K562 (cell line): Measurements from ENCODE around the gene HS2ST1. TPM values are rescaled to one million over a fixed set of nuclear protein-coding genes. Genes with fewer than 3 reads are reported as not detected.
A peak's percentile ranks its signal among the peaks of the same experiment; 100 is the strongest.

Experiments
- ATAC-seq: fragments of 200-7000 bp; cut with Tn5 transposase; 3 replicates; pipeline ENCODE4 v1.9.1; 2020; ENCODE audit warnings: moderate library complexity
- BruUV-seq: library from RNA; stranded (reverse); fragments of 400-500 nt; replicated peaks from 2 replicates; lab custom pipeline; 2021; lab: Mats Ljungman, UMichigan
- CTCF ChIA-PET: fragments of 300-600 bp; formaldehyde crosslinking; extraction: SDS; loops from one replicate; lab custom pipeline; 2021; ENCODE audit warnings: low intra/inter-chr PET ratio; lab: Yijun Ruan, JAX
- POLR2A ChIA-PET: fragments of 300-600, 350-650 bp; sonication (Branson Sonifier 250); formaldehyde crosslinking; extraction: SDS; loops from one replicate; lab custom pipeline; 2021; ENCODE audit warnings: antibody characterized with exemption, inconsistent platforms; lab: Yijun Ruan, JAX
- DNase-seq, 4 experiments: peaks; one replicate each; pipeline versions ENCODE4 v3.0.0 to v3.0.0-alpha.2; 2011 to 2018; ENCODE audit warnings: low spot score in 3 of 4, mixed read lengths in 3 of 4; ENCODE audit errors: extremely low read depth in 1 of 4
- FAIRE-seq: peaks from 2 replicates; lab custom pipeline; 2011; peaks lifted over from hg19 to GRCh38; lab: Jason Lieb, UNC
- H2AFZ ChIP-seq: 2 replicates; pipeline ENCODE4 v1.6.0; 2011; ENCODE audit warnings: low read depth, low read length, control low read depth, inconsistent platforms
- H3K27ac ChIP-seq: fragments of 200-600 bp; 3 replicates; pipeline ENCODE4 v1.8.0; 2011; ENCODE audit warnings: low read depth, mild to moderate bottlenecking, control low read depth, inconsistent platforms, low read length, moderate library complexity, mixed read lengths; ENCODE audit errors: extremely low read depth
- H3K27me3 ChIP-seq, 2 experiments: fragments of 300-600 bp in 1 of 2; 2 replicates in 1 of 2; 3 replicates in 1 of 2; pipeline versions ENCODE4 v1.6.0 to v1.8.0; 2011; ENCODE audit warnings: inconsistent platforms in 2 of 2, low read length in 2 of 2, mild to moderate bottlenecking in 1 of 2, mixed read lengths in 1 of 2, moderate library complexity in 1 of 2; ENCODE audit not compliant: control insufficient read depth in 2 of 2, insufficient read depth in 2 of 2
- H3K36me3 ChIP-seq: fragments of 300-600 bp; 3 replicates; pipeline ENCODE4 v1.8.0; 2011; ENCODE audit warnings: mild to moderate bottlenecking, low read length, inconsistent platforms; ENCODE audit not compliant: control insufficient read depth, insufficient read depth
- H3K4me1 ChIP-seq, 2 experiments: fragments of 200-600 bp in 1 of 2; replicated peaks in 1 of 2; 2 replicates in 1 of 2; 3 replicates in 1 of 2; pipeline versions ENCODE4 v1.5.1 to v1.8.0; 2011; ENCODE audit warnings: inconsistent platforms in 2 of 2, low read length in 2 of 2, mild to moderate bottlenecking in 1 of 2, mixed read lengths in 1 of 2, moderate library complexity in 1 of 2; ENCODE audit not compliant: control insufficient read depth in 2 of 2, insufficient read depth in 2 of 2
- H3K4me2 ChIP-seq: 2 replicates; pipeline ENCODE4 v1.6.1; 2011; ENCODE audit warnings: low read length, control low read depth, inconsistent platforms, mixed read lengths; ENCODE audit not compliant: insufficient read depth
- H3K4me3 ChIP-seq: fragments of 200-600 bp; sonication (generic), shearing (Covaris generic); 2 replicates; pipeline ENCODE4 v1.5.1; 2016; ENCODE audit warnings: control low read depth, inconsistent platforms
- H3K79me2 ChIP-seq: fragments of 200-600 bp; 3 replicates; pipeline ENCODE4 v1.8.0; 2011; ENCODE audit warnings: low read length, inconsistent platforms; ENCODE audit not compliant: control insufficient read depth, insufficient read depth
- H3K9ac ChIP-seq, 2 experiments: 2 replicates each; pipeline versions ENCODE4 v1.6.0 to v1.6.1; 2011; ENCODE audit warnings: low read depth in 2 of 2, low read length in 2 of 2, control low read depth in 1 of 2, inconsistent platforms in 1 of 2, mild to moderate bottlenecking in 1 of 2, mixed read lengths in 1 of 2; ENCODE audit not compliant: insufficient read depth in 1 of 2
- H3K9me1 ChIP-seq: one replicate; pipeline ENCODE4 v1.6.0; 2011; ENCODE audit warnings: inconsistent platforms, mild to moderate bottlenecking, low read length, moderate library complexity; ENCODE audit not compliant: control insufficient read depth, insufficient read depth
- H3K9me3 ChIP-seq: replicated peaks from 2 replicates; pipeline ENCODE4 v1.5.1; 2011; ENCODE audit warnings: low read depth, low read length, inconsistent platforms; ENCODE audit not compliant: control insufficient read depth, insufficient read depth
- H4K20me1 ChIP-seq: replicated peaks from 2 replicates; pipeline ENCODE4 v1.6.1; 2011; ENCODE audit warnings: low read length, inconsistent platforms, mixed read lengths; ENCODE audit not compliant: control insufficient read depth, insufficient read depth
- C11orf30 ChIP-seq: fragments of 450-650 bp; IDR thresholded peaks from 2 replicates; pipeline ENCODE4 v1.6.1; 2016; ENCODE audit warnings: low read depth, mild to moderate bottlenecking
- HDAC1 ChIP-seq, 2 experiments: fragments of 450-650 bp; IDR thresholded peaks; 2 replicates each; pipeline ENCODE4 v1.6.1; 2016 to 2017; ENCODE audit warnings: inconsistent platforms in 1 of 2, mild to moderate bottlenecking in 1 of 2, moderate library complexity in 1 of 2
- IFI16 ChIP-seq: fragments of 250-450 bp; sonication (Bioruptor Pico); IDR thresholded peaks from 2 replicates; pipeline ENCODE4 v2.1.2; 2022; ENCODE audit warnings: mild to moderate bottlenecking, inconsistent platforms
- JUNB ChIP-seq: fragments of 450-650 bp; formaldehyde crosslinking; conservative IDR thresholded peaks from 2 replicates; pipeline ENCODE4 v1.4.0; 2020; ENCODE audit warnings: mild to moderate bottlenecking
- KLF10 ChIP-seq: fragments of 250-450 bp; sonication (Bioruptor Pico); IDR thresholded peaks from 2 replicates; pipeline ENCODE4 v1.6.1; 2021; ENCODE audit warnings: matching md5 sums
- MAFG ChIP-seq: fragments of 450-650 bp; conservative IDR thresholded peaks from 2 replicates; pipeline ENCODE4 v1.6.1; 2016; ENCODE audit warnings: missing genetic modification characterization, missing compliant biosample characterization
- MAFK ChIP-seq: IDR thresholded peaks from 2 replicates; pipeline ENCODE4 v1.6.1; 2011; ENCODE audit warnings: low read length, improper control_type of control experiment
- ZNF316 ChIP-seq: fragments of 450-650 bp; IDR thresholded peaks from 2 replicates; pipeline ENCODE4 v1.6.1; 2016
- ZNF57 ChIP-seq: fragments of 450-650 bp; formaldehyde crosslinking; IDR thresholded peaks from 2 replicates; pipeline ENCODE4 v1.4.0; 2020; ENCODE audit warnings: mild to moderate bottlenecking, moderate library complexity
- WGBS: fragments of 100-300 bp; shearing (Covaris generic); methylation state at CpG from one replicate; pipeline ENCODE4 v1.1.6; 2016; ENCODE audit warnings: low coverage, mixed read lengths; ENCODE audit not compliant: insufficient coverage; ENCODE audit errors: missing lambda C conversion rate; 5-methylcytosine and 5-hydroxymethylcytosine counted together
- in situ Hi-C: fragments of 300-500 bp; cut with MboI; formaldehyde crosslinking; loops from 4 replicates; pipeline ENCODE4 v1.15.0; 2018; ENCODE audit warnings: inconsistent platforms, mixed read lengths
- intact Hi-C: fragments of 100-400 bp; cut with micrococcal nuclease; formaldehyde crosslinking; loops from 2 replicates; pipeline ENCODE4 v1.14.2; 2022
- polyA plus RNA-seq, 8 experiments: library from polyadenylated mRNA; depleted of rRNA in 4 of 8; stranded (reverse) in 5 of 8; unstranded in 3 of 8; fragments of >200 nt; fragmentation: Nextera tagmentation in 2 of 8; fragmentation: Illumina TruSeq in 1 of 8; extraction: Ambion mirVana in 2 of 8; extraction: Trizol in 1 of 8; gene quantifications; 2 replicates each; pipeline versions ENCODE4 v1.2.1 to v1.2.3, GENCODE V29; 2011 to 2014; ENCODE audit warnings: inconsistent platforms in 1 of 8, missing spikeins in 1 of 8
- total RNA-seq, 7 experiments: library from RNA; depleted of rRNA in 6 of 7; stranded (reverse); fragments of >200 nt in 6 of 7; fragmentation: Illumina TruSeq in 2 of 7; extraction: Trizol in 2 of 7; gene quantifications; 2 replicates each; pipeline versions ENCODE4 v1.2.1 to v1.2.3, GENCODE V29; 2011 to 2021; ENCODE audit warnings: low replicate concordance in 1 of 7
- TF ChIP-seq, protein P1 (sequence below): IDR thresholded peaks from 3 replicates; pipeline ENCODE4 v1.6.1; 2011; ENCODE audit warnings: borderline replicate concordance, mild to moderate bottlenecking; ENCODE audit not compliant: insufficient read length, insufficient read depth
- TF ChIP-seq, protein P2 (sequence below): fragments of 450-650 bp; formaldehyde crosslinking; IDR thresholded peaks from 2 replicates; pipeline ENCODE4 v1.4.0; 2020; ENCODE audit warnings: mild to moderate bottlenecking, moderate library complexity
- TF ChIP-seq, protein P3 (sequence below): IDR thresholded peaks from 2 replicates; pipeline ENCODE4 v1.6.1; 2011; ENCODE audit not compliant: insufficient read length; ENCODE audit errors: extremely low read depth
- TF ChIP-seq, protein P4 (sequence below), 3 experiments: fragments of 200-800 bp in 1 of 3; fragments of 250-450 bp in 1 of 3; fragments of 450-650 bp in 1 of 3; sonication (Bioruptor Pico) in 1 of 3; sonication (Bioruptor generic) in 1 of 3; formaldehyde crosslinking in 1 of 3; IDR thresholded peaks; 2 replicates each; pipeline versions ENCODE4 v1.6.1 to v1.8.0; 2016 to 2022; ENCODE audit warnings: mild to moderate bottlenecking in 2 of 3, missing genetic modification characterization in 2 of 3, missing compliant biosample characterization in 1 of 3, moderate library complexity in 1 of 3

HS2ST1 gene
- total and polyA plus RNA-seq, 9 of the 15 experiments (the other 6 are each of a cell fraction or from before 2014, with no cell fraction given) = 7.7 to 43.3 (median 25.8) TPM

DNA sequence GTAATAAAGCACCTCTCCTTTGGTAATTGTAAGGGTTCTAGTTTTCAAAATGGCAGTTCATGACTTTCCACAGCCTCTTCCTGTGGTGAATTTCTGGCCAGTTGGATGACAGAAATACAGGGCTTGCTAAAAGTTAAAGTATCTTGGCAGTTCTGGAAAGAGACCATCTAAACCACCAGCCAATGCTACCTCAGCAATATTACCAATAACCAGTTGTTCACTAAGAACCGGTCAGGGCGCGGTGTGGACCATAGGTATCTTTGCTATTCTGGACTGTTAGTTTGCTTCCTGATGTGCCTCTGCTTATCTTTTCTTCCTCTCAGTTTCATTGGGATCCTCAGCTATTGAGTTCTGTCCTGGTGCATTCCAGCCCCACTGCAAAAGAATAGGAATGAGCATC is 124.7 kb downstream of the HS2ST1 start:
- Histone ChIP-seq H3K9me1 (no peaks in the 10 kb centered on the region), H3K4me3 (no peak overlapping the region), H3K36me3 (no peaks in the 10 kb centered on the region), H3K4me2 (no peak overlapping the region), H4K20me1 (no peaks in the 10 kb centered on the region), H2AFZ (no peak overlapping the region), H3K9ac (no peak overlapping the region), H3K9me3 (no peaks in the 10 kb centered on the region), H3K27ac (no peak overlapping the region), H3K27me3 (no peaks in the 10 kb centered on the region), H3K4me1 (no peaks in the 10 kb centered on the region), H3K79me2 (peaks cover 60% of the 10 kb centered on the region)
- intact Hi-C loops = no loop called here
- in situ Hi-C loops = no loop called here
- POLR2A ChIA-PET = interaction anchor here (0.6 to 1.1 kb wide), 3 partner anchors 8 to 187 kb away, joined by 3 read pairs; no protein-coding TSS in a partner anchor
- no peak for ATAC-seq
- no peak for DNase-seq
- no TSS peak for BruUV-seq
- CTCF ChIA-PET = no interaction called here
- FAIRE-seq = no peak
- 94% methylated on average over 3 of the region's 3 CpGs for WGBS
- TF ChIP-seq MAFK = peak; percentile 32; the same call in 1 of the 2 replicates
- TF ChIP-seq, protein P1, sequence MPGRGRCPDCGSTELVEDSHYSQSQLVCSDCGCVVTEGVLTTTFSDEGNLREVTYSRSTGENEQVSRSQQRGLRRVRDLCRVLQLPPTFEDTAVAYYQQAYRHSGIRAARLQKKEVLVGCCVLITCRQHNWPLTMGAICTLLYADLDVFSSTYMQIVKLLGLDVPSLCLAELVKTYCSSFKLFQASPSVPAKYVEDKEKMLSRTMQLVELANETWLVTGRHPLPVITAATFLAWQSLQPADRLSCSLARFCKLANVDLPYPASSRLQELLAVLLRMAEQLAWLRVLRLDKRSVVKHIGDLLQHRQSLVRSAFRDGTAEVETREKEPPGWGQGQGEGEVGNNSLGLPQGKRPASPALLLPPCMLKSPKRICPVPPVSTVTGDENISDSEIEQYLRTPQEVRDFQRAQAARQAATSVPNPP = no peak
- TF ChIP-seq IFI16 = no peak
- peak; percentile 48 for TF ChIP-seq C11orf30
- TF ChIP-seq JUNB (CRISPR knock-in tag) = no peak
- TF ChIP-seq, protein P2, sequence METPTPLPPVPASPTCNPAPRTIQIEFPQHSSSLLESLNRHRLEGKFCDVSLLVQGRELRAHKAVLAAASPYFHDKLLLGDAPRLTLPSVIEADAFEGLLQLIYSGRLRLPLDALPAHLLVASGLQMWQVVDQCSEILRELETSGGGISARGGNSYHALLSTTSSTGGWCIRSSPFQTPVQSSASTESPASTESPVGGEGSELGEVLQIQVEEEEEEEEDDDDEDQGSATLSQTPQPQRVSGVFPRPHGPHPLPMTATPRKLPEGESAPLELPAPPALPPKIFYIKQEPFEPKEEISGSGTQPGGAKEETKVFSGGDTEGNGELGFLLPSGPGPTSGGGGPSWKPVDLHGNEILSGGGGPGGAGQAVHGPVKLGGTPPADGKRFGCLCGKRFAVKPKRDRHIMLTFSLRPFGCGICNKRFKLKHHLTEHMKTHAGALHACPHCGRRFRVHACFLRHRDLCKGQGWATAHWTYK = no peak
- TF ChIP-seq, protein P3, sequence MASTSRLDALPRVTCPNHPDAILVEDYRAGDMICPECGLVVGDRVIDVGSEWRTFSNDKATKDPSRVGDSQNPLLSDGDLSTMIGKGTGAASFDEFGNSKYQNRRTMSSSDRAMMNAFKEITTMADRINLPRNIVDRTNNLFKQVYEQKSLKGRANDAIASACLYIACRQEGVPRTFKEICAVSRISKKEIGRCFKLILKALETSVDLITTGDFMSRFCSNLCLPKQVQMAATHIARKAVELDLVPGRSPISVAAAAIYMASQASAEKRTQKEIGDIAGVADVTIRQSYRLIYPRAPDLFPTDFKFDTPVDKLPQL = no peak
- peak; percentile 36; the same call in 1 of the 2 replicates for TF ChIP-seq MAFG (tag)
- TF ChIP-seq, protein P4, sequence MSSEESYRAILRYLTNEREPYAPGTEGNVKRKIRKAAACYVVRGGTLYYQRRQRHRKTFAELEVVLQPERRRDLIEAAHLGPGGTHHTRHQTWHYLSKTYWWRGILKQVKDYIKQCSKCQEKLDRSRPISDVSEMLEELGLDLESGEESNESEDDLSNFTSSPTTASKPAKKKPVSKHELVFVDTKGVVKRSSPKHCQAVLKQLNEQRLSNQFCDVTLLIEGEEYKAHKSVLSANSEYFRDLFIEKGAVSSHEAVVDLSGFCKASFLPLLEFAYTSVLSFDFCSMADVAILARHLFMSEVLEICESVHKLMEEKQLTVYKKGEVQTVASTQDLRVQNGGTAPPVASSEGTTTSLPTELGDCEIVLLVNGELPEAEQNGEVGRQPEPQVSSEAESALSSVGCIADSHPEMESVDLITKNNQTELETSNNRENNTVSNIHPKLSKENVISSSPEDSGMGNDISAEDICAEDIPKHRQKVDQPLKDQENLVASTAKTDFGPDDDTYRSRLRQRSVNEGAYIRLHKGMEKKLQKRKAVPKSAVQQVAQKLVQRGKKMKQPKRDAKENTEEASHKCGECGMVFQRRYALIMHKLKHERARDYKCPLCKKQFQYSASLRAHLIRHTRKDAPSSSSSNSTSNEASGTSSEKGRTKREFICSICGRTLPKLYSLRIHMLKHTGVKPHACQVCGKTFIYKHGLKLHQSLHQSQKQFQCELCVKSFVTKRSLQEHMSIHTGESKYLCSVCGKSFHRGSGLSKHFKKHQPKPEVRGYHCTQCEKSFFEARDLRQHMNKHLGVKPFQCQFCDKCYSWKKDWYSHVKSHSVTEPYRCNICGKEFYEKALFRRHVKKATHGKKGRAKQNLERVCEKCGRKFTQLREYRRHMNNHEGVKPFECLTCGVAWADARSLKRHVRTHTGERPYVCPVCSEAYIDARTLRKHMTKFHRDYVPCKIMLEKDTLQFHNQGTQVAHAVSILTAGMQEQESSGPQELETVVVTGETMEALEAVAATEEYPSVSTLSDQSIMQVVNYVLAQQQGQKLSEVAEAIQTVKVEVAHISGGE (CRISPR knock-in tag; IDR thresholded peaks at IDR 0.05) = no peak
- TF ChIP-seq HDAC1 (IDR thresholded peaks at IDR 0.05) = no peak
- TF ChIP-seq ZNF57 (CRISPR knock-in tag) = no peak
- no peak for TF ChIP-seq KLF10 (CRISPR knock-in tag)
- TF ChIP-seq ZNF316 = peak; percentile 68; the same call in 1 of the 2 replicates
